Heart left ventricle (tissue), 16 donors: Measurements from ENCODE around the gene ABCC5. TPM values are rescaled to one million over a fixed set of nuclear protein-coding genes. Genes with fewer than 3 reads are reported as not detected.

Experiments used
- ATAC-seq, 4 donors: fragments of 200-7000 bp; cut with Tn5 transposase; one replicate each; pipeline ENCODE4 v1.9.1; 2020 to 2022; ENCODE audit warnings: moderate library complexity in 4 of 4, mild to moderate bottlenecking in 3 of 4, moderate number of reproducible peaks in 1 of 4
- DNase-seq, 5 donors: peaks; one replicate each; pipeline ENCODE4 v3.0.0-alpha.2; 2020
- H3K27ac ChIP-seq, 12 donors: fragments of 200-600 bp; sonication (generic) in 4 of 12; one replicate each; pipeline versions ENCODE4 v1.5.0 to v1.8.0; 2016 to 2022; ENCODE audit warnings: mild to moderate bottlenecking in 2 of 12
- H3K27me3 ChIP-seq, 9 donors: fragments of 200-600 bp; sonication (generic) in 2 of 9; one replicate each; pipeline versions ENCODE4 v1.5.1 to v1.8.0; 2016 to 2022; ENCODE audit warnings: mild to moderate bottlenecking in 3 of 9
- H3K36me3 ChIP-seq, 9 donors: fragments of 200-600 bp; sonication (generic) in 2 of 9; one replicate each; pipeline versions ENCODE4 v1.5.0 to v1.8.0; 2018 to 2022; ENCODE audit warnings: mild to moderate bottlenecking in 2 of 9
- H3K4me1 ChIP-seq, 12 donors: fragments of 200-600 bp; sonication (generic) in 4 of 12; one replicate each; pipeline versions ENCODE4 v1.5.0 to v1.8.0; 2016 to 2022; ENCODE audit warnings: mild to moderate bottlenecking in 3 of 12
- H3K4me3 ChIP-seq, 12 donors: fragments of 200-600 bp; sonication (generic) in 4 of 12; one replicate each; pipeline versions ENCODE4 v1.5.0 to v1.8.0; 2017 to 2022; ENCODE audit warnings: mild to moderate bottlenecking in 9 of 12, moderate library complexity in 4 of 12
- H3K9me3 ChIP-seq, 12 donors: fragments of 200-600 bp; sonication (generic) in 4 of 12; one replicate each; pipeline versions ENCODE4 v1.5.0 to v1.8.0; 2016 to 2022; ENCODE audit warnings: mild to moderate bottlenecking in 1 of 12
- POLR2A ChIP-seq, 2 donors: fragments of 450-650 bp; IDR thresholded peaks; one replicate each; pipeline ENCODE4 v1.6.1; 2017; ENCODE audit warnings: antibody characterized with exemption in 2 of 2, mild to moderate bottlenecking in 2 of 2, moderate library complexity in 2 of 2
- WGBS, 4 donors: extraction: QIAGEN DNeasy Blood & Tissue Kit in 2 of 4; methylation state at CpG; one replicate each; pipeline versions ENCODE4 v1.1.5 to v1.1.7; 2013 to 2018; 5-methylcytosine and 5-hydroxymethylcytosine counted together
- intact Hi-C, 10 donors: fragments of 100-400 bp; cut with DNase I; formaldehyde crosslinking; loops; one replicate each; pipeline versions ENCODE4 v1.11.1 to v1.14.2; 2022
- polyA plus RNA-seq, 2 donors: library from polyadenylated mRNA; stranded (reverse); fragments of 200-250 nt; gene quantifications; one replicate each; pipeline ENCODE4 v1.2.3, GENCODE V29; 2013
- total RNA-seq, 9 donors: library from RNA; depleted of rRNA in 2 of 9; stranded (reverse); fragments of >200 nt in 2 of 9; fragmentation: NEBNext Ultra II Directional in 3 of 9; extraction: Animal tissue kit (Norgen Biotek cat#: 25700) in 3 of 9; gene quantifications; one replicate each; pipeline versions ENCODE4 v1.1.0 to v1.2.4, GENCODE V29; 2016 to 2023
- TF ChIP-seq, protein P1 (sequence below), 12 donors: fragments of 200-600 bp; sonication (generic) in 4 of 12; IDR thresholded peaks; one replicate each; pipeline versions ENCODE4 v1.5.0 to v1.8.0; 2018 to 2022; ENCODE audit warnings: antibody characterized with exemption in 12 of 12, mild to moderate bottlenecking in 5 of 12
- donor health status: ischemic (EF 13 %, LVEDD 7.1; RV severe dilation, severe dysfunction).
- donor health status: healthy with polysubstance abuse.
- donor health status: DM: no; HTN: yes; CAD: no.
- donor health status: DM: no; HTN: no; CAD: no.
- donor health status: ischemic (EF 25% LVEDD 6.9; RV normal size, moderate dysfunction).
- donor health status: ischemic (EF 25% LVEDD 5.7; RV mildly dilated, moderate dysfunction).
- donor health status: healthy.
- donor health status: DM: yes; HTN: yes; CAD: no.
- donor health status: ischemic (EF 35%, LVEDD 5.7; RV mildly dilated, moderate dysfunction).
- donor health status: nonischemic (EF 11% LVEDD 7.7; RV severe dilation, severe dysfunction).
- donor health status: DM: yes; HTN: yes; CAD: no.
- donor health status: PGD.
- donor health status: ischemic (EF 29% LVEDD 5.4; RV normal size, mild dysfunction).
- donor health status: nonischemic (EF 23%, LVEDD 6.1; RV moderate dilation, normal function).

ABCC5 gene
- total and polyA plus RNA-seq, 11 donors = 16.4 to 61.7 (median 32.6) TPM

DNA sequence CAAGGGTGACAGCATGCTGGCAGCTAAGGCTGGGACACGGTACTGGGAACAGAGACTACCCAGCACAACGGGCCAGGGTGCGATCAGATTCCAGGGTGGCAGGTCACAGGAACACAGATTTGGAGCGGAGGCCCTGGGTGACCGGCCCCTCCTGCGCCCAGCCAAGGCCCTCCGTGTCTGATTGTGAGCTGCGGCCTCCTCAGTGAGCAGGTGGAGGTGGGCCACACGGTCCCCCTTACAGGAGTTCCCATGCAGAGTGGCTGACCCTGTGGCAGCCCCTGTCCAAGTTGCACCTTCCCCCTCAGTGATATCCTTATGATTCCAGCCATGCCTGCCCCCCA lies 104.1 kb downstream of the ABCC5 start:
- no peak for DNase-seq
- Histone ChIP-seq H3K4me3 (no peak overlapping the region), H3K36me3 (no peaks in the 10 kb centered on the region), H3K27me3 (no peaks in the 10 kb centered on the region), H3K27ac (no peak overlapping the region), H3K9me3 (no peaks in the 10 kb centered on the region), H3K4me1 (no peaks in the 10 kb centered on the region)
- ATAC-seq = no peak
- intact Hi-C loops = no loop called here
- TF ChIP-seq POLR2A (IDR thresholded peaks at IDR 0.05) = no peak
- TF ChIP-seq, protein P1, sequence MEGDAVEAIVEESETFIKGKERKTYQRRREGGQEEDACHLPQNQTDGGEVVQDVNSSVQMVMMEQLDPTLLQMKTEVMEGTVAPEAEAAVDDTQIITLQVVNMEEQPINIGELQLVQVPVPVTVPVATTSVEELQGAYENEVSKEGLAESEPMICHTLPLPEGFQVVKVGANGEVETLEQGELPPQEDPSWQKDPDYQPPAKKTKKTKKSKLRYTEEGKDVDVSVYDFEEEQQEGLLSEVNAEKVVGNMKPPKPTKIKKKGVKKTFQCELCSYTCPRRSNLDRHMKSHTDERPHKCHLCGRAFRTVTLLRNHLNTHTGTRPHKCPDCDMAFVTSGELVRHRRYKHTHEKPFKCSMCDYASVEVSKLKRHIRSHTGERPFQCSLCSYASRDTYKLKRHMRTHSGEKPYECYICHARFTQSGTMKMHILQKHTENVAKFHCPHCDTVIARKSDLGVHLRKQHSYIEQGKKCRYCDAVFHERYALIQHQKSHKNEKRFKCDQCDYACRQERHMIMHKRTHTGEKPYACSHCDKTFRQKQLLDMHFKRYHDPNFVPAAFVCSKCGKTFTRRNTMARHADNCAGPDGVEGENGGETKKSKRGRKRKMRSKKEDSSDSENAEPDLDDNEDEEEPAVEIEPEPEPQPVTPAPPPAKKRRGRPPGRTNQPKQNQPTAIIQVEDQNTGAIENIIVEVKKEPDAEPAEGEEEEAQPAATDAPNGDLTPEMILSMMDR (IDR thresholded peaks at IDR 0.05) = no peak
- 60 to 92% (median 84%) methylated on average over 1 to 9 of the region's 9 CpGs for WGBS, 4 donors

DNA sequence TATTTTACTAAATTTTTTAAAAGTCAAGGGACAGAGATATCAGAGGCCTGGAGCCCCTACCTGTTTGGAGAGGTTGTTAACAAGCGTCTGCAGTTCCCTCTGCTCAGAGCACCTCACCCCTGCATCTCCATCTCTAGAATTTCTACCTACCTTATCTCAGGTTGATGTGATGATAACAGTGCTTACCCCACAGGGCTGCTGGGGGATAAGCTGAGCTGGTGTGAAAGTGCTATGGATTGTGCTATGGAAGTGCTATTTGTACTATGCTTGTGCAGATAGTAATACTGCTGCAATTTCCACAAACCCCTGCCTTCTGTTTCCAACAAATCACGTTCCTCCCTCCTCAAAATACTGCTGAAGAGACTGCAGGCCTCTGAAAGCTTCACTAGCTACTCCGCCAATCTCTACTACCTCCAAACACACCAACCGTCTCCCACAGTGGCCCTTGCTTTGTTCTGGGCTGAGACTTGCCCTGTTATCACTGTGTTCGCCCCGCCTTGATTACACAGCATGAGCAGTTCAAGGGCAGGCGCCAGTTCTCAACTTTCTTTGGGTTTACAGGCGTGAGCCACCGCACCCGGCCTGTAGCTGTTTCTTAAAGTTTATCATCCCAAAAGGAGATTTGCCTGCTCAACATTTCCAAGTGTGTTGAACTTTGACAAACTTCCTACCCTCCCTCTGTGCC lies 104.6 kb downstream of the ABCC5 start:
- intact Hi-C loops = no loop called here
- Histone ChIP-seq H3K36me3 (no peaks in the 10 kb centered on the region), H3K27me3 (no peaks in the 10 kb centered on the region), H3K9me3 (no peaks in the 10 kb centered on the region), H3K27ac (no peak overlapping the region), H3K4me1 (no peaks in the 10 kb centered on the region), H3K4me3 (no peak overlapping the region)
- ATAC-seq (no peak), DNase-seq (no peak)
- TF ChIP-seq, protein P1 (IDR thresholded peaks at IDR 0.05) = no peak
- no peak for TF ChIP-seq POLR2A (IDR thresholded peaks at IDR 0.05)
- 76 to 86% (median 80%) methylated on average over 10 of the region's 10 CpGs for WGBS, 4 donors

DNA sequence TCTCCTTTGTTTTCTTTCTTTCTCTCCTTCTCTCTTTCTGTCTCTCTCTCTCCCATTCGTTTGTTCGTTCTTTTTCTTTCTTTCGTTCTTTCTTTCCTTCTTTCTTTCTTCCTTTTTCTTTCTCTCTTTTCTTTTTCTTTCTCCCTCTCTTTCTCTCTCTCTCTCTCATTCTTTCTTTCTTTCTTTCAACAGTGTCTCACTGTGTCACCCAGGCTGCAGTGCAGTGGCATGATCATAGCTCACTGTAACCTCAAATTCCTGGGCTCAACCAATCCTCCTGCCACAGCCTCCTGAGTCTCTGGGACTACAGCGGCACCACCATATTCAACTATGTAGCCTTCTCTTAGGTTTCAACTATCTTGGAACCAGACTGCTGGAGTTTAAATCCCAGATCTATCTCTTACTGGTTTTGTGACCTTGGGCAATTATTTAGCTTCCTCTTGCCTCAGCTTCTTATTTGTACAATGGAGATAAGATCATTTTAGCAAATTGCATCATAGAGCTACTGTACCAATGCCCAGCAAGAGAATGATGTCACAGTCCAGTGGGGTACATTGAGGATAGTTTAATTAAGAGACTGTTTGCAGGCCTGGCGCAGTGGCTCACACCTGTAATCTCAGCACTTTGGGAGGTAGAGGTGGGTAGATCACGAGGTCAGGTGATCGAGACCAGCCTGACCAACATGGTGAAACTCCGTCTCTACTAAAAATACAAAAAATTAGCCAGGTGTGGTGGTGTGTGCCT lies 105.7 kb downstream of the ABCC5 start:
- DNase-seq (no peak), ATAC-seq (no peak)
- no peaks in the 10 kb centered on the region for H3K4me1 ChIP-seq
- H3K4me3 ChIP-seq = no peak overlapping the region
- intact Hi-C loops = no loop called here
- H3K36me3 ChIP-seq = no peaks in the 10 kb centered on the region
- 86 to 94% (median 91%) methylated on average over 8 of the region's 8 CpGs for WGBS, 4 donors
- no peaks in the 10 kb centered on the region for H3K27me3 ChIP-seq
- no peaks in the 10 kb centered on the region for H3K9me3 ChIP-seq
- TF ChIP-seq, protein P1 (IDR thresholded peaks at IDR 0.05) = no peak
- TF ChIP-seq POLR2A (IDR thresholded peaks at IDR 0.05) = no peak
- H3K27ac ChIP-seq = no peak overlapping the region

DNA sequence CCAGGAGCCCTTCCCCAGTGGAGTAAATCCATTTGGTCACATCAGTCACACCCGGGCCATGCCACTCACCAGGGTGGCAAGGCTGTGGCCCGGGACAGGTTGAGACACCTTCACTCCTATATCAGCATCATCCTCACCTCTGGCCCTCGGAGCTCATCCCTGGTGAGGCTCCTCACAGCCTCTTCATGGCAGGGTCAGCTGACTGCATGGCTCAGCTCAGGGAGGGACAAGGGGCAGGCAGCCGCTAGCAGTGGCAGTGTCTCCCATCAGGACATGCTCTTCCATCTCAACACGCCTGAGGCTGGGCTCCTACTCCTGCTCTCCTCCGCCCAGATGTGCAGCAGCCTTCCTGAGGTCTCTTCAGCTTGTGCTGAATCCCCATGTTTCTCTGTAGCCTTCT lies 106.6 kb downstream of the ABCC5 start:
- Histone ChIP-seq H3K9me3 (no peaks in the 10 kb centered on the region), H3K27me3 (no peaks in the 10 kb centered on the region), H3K4me1 (no peaks in the 10 kb centered on the region), H3K36me3 (no peaks in the 10 kb centered on the region), H3K4me3 (no peak overlapping the region), H3K27ac (no peak overlapping the region)
- 70 to 77% (median 73%) methylated on average over 6 of the region's 6 CpGs for WGBS, 4 donors
- ATAC-seq (no peak), DNase-seq (no peak)
- no peak for TF ChIP-seq POLR2A (IDR thresholded peaks at IDR 0.05)
- TF ChIP-seq, protein P1 (IDR thresholded peaks at IDR 0.05) = no peak
- intact Hi-C loops = no loop called here
